Measurements from ENCODE around the gene NFIC.
"Not testable (repeated sequence)": the region's sequence is repeated elsewhere in the genome, so short reads cannot be mapped to it uniquely, and the experiment has no call there.

The NFIC gene

DNA sequence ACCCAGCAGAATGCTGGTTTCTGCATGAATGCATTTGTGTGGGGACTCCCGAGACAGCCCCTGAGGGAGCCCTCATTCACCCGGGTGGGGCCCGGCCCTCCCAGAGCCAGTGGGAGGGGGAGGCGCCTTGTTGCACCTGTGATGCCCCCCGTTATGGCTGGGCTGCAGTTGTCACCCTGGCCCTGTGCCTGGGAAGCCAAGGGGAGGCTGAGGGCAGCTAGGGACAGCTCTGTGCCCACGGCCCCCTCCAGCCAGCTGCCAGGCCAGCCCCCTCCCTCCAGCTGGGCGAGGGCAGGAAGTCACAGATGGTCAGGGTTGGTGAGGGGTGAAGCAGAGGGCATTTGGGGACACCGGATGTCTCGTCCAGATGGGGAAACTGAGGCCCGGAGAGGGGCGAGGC lies 26.1 kb downstream of the NFIC start:
- Histone ChIP-seq H3K9me3 (no peaks in the 10 kb centered on the region), H3K36me3 (no peaks in the 10 kb centered on the region)

DNA sequence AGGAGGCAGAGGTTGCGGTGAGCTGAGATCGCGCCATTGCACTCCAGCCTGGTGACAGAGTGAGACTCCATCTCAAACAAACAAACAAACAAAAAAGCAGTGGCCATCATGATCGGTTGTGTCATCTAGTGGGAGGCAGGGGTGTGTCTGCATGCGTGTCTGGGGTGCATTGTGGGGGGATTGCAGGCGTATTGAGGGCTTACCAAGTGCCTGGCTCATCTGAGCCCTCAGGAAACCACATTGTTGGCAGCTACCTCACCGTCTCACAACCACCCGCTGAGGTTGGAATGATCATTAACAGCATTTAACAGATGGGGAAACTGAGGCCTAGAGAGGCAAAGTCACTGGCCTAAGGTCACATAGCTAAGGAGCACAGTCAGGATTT lies 30.5 kb downstream of the NFIC start:
- H3K36me3 ChIP-seq: no peaks in the 10 kb centered on the region

More for the DNA sequence above, 26.1 kb downstream of the NFIC start:
- Histone ChIP-seq H3K27ac (no peak overlapping the region), H3K4me1 (ENCODE audit: control insufficient read depth in 1 of 2, insufficient read depth in 1 of 2, low read depth in 1 of 2, low read length in 1 of 2) (peaks cover 8 to 10% of the 10 kb centered on the region in 2 experiments), H3K27me3 (no peaks in the 10 kb centered on the region), H3K4me3 (ENCODE audit: low read depth in 1 of 2, low read length in 1 of 2) (no peak overlapping the region)
- TF ChIP-seq, protein P1, sequence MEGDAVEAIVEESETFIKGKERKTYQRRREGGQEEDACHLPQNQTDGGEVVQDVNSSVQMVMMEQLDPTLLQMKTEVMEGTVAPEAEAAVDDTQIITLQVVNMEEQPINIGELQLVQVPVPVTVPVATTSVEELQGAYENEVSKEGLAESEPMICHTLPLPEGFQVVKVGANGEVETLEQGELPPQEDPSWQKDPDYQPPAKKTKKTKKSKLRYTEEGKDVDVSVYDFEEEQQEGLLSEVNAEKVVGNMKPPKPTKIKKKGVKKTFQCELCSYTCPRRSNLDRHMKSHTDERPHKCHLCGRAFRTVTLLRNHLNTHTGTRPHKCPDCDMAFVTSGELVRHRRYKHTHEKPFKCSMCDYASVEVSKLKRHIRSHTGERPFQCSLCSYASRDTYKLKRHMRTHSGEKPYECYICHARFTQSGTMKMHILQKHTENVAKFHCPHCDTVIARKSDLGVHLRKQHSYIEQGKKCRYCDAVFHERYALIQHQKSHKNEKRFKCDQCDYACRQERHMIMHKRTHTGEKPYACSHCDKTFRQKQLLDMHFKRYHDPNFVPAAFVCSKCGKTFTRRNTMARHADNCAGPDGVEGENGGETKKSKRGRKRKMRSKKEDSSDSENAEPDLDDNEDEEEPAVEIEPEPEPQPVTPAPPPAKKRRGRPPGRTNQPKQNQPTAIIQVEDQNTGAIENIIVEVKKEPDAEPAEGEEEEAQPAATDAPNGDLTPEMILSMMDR (IDR thresholded peaks at IDR 0.05): no peak

DNA sequence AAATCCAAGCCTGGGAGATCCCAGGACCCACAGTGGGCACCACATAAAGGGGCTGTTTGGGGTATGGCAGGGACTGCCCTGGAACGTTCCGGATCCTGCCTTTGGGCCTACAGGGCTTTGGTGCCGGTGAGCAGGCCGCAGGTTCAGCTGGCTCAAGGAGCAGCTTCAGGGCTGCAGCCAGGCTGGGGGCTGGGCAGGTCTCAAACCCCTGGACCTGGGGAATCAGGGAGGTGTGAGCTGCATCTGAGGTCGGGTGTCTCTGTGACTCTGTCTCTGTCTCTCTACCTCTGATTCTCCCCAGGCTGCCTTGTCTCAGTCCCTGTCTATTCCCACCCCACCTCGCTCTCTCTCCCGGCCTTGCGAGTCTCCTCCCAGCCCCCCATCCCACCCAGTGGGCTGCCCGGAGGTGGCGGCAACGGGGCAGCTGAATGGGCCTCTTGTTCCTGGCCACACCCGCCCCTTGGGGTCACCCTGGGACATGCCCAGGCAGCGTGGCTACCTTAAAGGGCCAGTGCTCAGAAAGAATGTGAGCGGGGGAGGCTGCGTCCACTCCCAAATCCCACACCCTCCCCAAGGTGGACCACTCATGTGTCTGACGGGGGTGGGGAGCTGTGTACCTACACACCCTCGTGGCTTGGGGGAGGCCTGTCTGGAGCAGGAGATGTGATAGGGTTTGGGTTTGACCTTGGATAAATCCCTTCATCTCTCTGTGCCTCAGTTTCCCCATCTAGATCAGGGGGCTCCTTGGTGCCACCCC lies 31.1 kb downstream of the NFIC start:
- H3K36me3 ChIP-seq: no peaks in the 10 kb centered on the region
- no peaks in the 10 kb centered on the region for H3K9me3 ChIP-seq
- TF ChIP-seq, protein P1 (IDR thresholded peaks at IDR 0.05): no peak
- H3K27me3 ChIP-seq: no peaks in the 10 kb centered on the region
- no peak overlapping the region for H3K4me3 ChIP-seq (ENCODE audit: low read depth in 1 of 2, low read length in 1 of 2)
- peaks cover 28 to 32% of the 10 kb centered on the region in 2 experiments for H3K4me1 ChIP-seq (ENCODE audit: control insufficient read depth in 1 of 2, insufficient read depth in 1 of 2, low read depth in 1 of 2, low read length in 1 of 2)
- peak overlapping the region; percentile 80 for H3K27ac ChIP-seq

More for the DNA sequence above, 30.5 kb downstream of the NFIC start:
- Histone ChIP-seq H3K4me1 (ENCODE audit: control insufficient read depth in 1 of 2, insufficient read depth in 1 of 2, low read depth in 1 of 2, low read length in 1 of 2) (peaks cover 28 to 32% of the 10 kb centered on the region in 2 experiments), H3K9me3 (no peaks in the 10 kb centered on the region), H3K27ac (peak overlapping the region; percentile 80), H3K27me3 (no peaks in the 10 kb centered on the region), H3K4me3 (ENCODE audit: low read depth in 1 of 2, low read length in 1 of 2) (no peak overlapping the region)
- TF ChIP-seq, protein P1 (IDR thresholded peaks at IDR 0.05): no peak

DNA sequence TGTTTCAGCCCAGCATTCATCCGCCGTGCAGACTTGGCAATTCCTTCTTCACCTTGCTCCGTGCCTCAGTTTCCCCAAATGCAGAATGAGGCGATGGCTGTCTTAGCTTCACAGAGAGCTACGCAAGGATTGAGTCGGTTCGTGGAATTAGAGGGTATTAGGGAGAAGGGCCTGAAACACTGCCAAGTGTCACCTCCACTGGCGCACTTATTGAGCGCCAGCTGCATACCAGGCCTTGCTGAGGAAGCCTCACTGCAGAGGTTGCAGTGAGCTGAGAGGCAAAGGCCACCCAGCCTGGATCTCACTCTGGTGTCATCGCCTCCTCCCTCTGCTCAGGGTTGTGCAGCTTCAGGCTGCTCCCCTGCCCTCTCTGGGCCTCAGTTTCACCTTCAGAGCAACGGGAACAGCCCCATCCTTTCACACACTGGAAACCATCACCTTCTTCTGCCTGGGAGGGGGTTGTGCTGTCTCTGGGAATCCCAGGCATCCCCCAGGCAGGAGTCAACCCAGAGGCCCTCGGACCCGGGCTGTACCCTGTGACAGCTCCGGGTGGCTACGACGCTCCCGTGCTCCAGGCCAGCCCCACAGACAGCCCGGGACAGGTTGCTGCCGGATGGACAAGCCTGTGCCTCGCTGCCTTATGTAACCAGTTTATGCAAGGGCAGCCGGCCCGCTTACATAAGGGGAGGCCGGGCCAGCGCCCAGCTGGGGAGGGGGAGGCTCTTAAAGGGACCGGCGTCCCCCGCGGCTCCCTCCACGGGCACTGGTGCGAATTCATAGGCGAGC lies 31.9 kb downstream of the NFIC start:
- H3K27me3 ChIP-seq: no peaks in the 10 kb centered on the region
- H3K27ac ChIP-seq: peak overlapping the region; percentile 80
- no peaks in the 10 kb centered on the region for H3K36me3 ChIP-seq
- peak overlapping the region; percentile 43 to 49 for H3K4me3 ChIP-seq (ENCODE audit: low read depth in 1 of 2, low read length in 1 of 2)
- H3K4me1 ChIP-seq (ENCODE audit: control insufficient read depth in 1 of 2, insufficient read depth in 1 of 2, low read depth in 1 of 2, low read length in 1 of 2): peaks cover 28 to 34% of the 10 kb centered on the region in 2 experiments
- TF ChIP-seq, protein P1 (IDR thresholded peaks at IDR 0.05): no peak
- H3K9me3 ChIP-seq: no peaks in the 10 kb centered on the region

DNA sequence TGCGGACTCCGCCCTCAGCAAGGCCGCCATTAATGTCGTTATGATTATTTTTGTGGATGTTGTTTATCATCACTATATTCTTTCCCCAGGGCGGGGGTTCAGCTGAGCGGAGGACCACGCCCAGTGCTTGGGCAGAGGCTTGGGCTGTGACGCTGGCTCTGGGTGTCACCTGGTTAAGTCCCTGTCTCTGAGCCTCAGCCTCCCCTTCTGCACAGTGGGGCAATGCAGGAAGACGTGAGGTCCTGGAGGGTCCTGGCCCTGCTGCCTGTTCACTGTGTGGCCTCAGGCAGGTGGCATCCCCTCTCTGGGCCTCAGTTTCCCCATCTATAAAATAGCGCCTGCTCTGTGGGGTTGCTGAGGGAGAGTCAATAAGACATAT lies 32.5 kb downstream of the NFIC start:
- H3K4me1 ChIP-seq (ENCODE audit: control insufficient read depth in 1 of 2, insufficient read depth in 1 of 2, low read depth in 1 of 2, low read length in 1 of 2): peaks cover 28 to 40% of the 10 kb centered on the region in 2 experiments
- H3K9me3 ChIP-seq: no peaks in the 10 kb centered on the region
- H3K4me3 ChIP-seq (ENCODE audit: low read depth in 1 of 2, low read length in 1 of 2): peak overlapping the region; percentile 43 to 49
- TF ChIP-seq, protein P1 (IDR thresholded peaks at IDR 0.05): no peak
- H3K27ac ChIP-seq: peak overlapping the region; percentile 80
- no peaks in the 10 kb centered on the region for H3K36me3 ChIP-seq
- H3K27me3 ChIP-seq: no peaks in the 10 kb centered on the region

DNA sequence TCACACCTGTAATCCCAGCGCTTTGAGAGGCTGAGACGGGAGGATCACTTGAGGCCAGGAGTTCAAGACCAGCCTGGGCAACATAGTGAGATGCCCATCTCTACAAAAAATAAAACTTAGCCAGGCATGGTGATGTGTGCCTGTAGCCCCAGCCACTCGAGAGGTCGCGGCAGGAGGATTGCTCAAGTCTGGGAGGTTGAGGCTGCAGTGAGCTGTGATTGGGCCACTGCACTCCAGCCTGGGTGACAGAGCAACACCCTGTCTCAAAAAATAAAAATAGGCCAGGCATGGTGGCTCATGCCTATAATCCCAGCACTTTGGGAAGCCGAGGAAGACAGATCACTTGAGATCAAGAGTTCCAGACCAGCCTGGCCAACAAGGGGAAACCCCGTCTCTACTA lies 32.9 kb downstream of the NFIC start:
- not testable (repeated sequence) for H3K36me3 ChIP-seq; H3K27ac ChIP-seq; H3K9me3 ChIP-seq; H3K4me3 ChIP-seq (ENCODE audit: low read depth in 1 of 2, low read length in 1 of 2); H3K27me3 ChIP-seq
- peaks cover 28 to 42% of the 10 kb centered on the region in 2 experiments for H3K4me1 ChIP-seq (ENCODE audit: control insufficient read depth in 1 of 2, insufficient read depth in 1 of 2, low read depth in 1 of 2, low read length in 1 of 2)
